Stomach (tissue), 9 donors: Measurements from ENCODE around the gene LORICRIN. TPM values are rescaled to one million over a fixed set of nuclear protein-coding genes. Genes with fewer than 3 reads are reported as not detected.
A peak's percentile ranks its signal among the peaks of the same experiment; 100 is the strongest.

Experiments
- DNase-seq, 2 donors: peaks; one replicate each; pipeline versions ENCODE4 v3.0.0 to v3.0.0-alpha.2; 2013 to 2019
- H3K27ac ChIP-seq, 5 donors: fragments of 200-600 bp in 4 of 5; sonication (generic) in 4 of 5; one replicate each; pipeline ENCODE4 v1.5.1; 2013 to 2019; ENCODE audit warnings: mild to moderate bottlenecking in 1 of 5, moderate library complexity in 1 of 5
- H3K27me3 ChIP-seq, 3 donors: fragments of 200-600 bp; sonication (generic); one replicate each; pipeline ENCODE4 v1.5.1; 2017 to 2019; ENCODE audit warnings: mixed run types in 1 of 3
- H3K36me3 ChIP-seq, 4 donors: fragments of 200-600 bp; sonication (generic); 1 replicate in 3 of 4; 2 replicates in 1 of 4; pipeline ENCODE4 v1.5.1; 2016 to 2019
- H3K4me1 ChIP-seq, 4 donors: fragments of 200-600 bp; sonication (generic); one replicate each; pipeline ENCODE4 v1.5.1; 2016 to 2019
- H3K4me3 ChIP-seq, 4 donors: fragments of 200-600 bp; sonication (generic) in 3 of 4; one replicate each; pipeline ENCODE4 v1.5.1; 2016 to 2019; ENCODE audit warnings: mild to moderate bottlenecking in 1 of 4
- H3K9me3 ChIP-seq, 4 donors: fragments of 200-600 bp; sonication (generic); one replicate each; pipeline ENCODE4 v1.5.1; 2016 to 2019
- EP300 ChIP-seq: sonication (generic); formaldehyde crosslinking; IDR thresholded peaks from one replicate; pipeline ENCODE4 v1.6.1; 2017; ENCODE audit warnings: antibody characterized with exemption
- POLR2A ChIP-seq, 4 donors: fragments of 450-650 bp; IDR thresholded peaks; one replicate each; pipeline ENCODE4 v1.6.1; 2016; ENCODE audit warnings: antibody characterized with exemption in 4 of 4, control low read depth in 2 of 4, mild to moderate bottlenecking in 1 of 4, moderate library complexity in 1 of 4
- POLR2AphosphoS5 ChIP-seq, 3 donors: sonication (generic); formaldehyde crosslinking; IDR thresholded peaks; one replicate each; pipeline ENCODE4 v1.6.1; 2016; ENCODE audit warnings: antibody characterized with exemption in 3 of 3
- WGBS, 5 donors: extraction: QIAGEN DNeasy Blood & Tissue Kit in 3 of 5; methylation state at CpG; one replicate each; pipeline versions ENCODE4 v1.1.5 to v1.1.7; 2013 to 2018; 5-methylcytosine and 5-hydroxymethylcytosine counted together
- intact Hi-C: fragments of 100-400 bp; cut with DNase I; formaldehyde crosslinking; loops from one replicate; pipeline ENCODE4 v1.15.1; 2023; ENCODE audit warnings: low total_unique reads
- polyA plus RNA-seq, 3 donors: library from polyadenylated mRNA; stranded (reverse); fragments of 200-250 nt; gene quantifications; one replicate each; pipeline ENCODE4 v1.2.3, GENCODE V29; 2013
- total RNA-seq, 5 donors: library from RNA; depleted of rRNA; stranded (reverse); fragments of >200 nt; gene quantifications; one replicate each; pipeline versions ENCODE4 v1.1.0 to v1.2.3, GENCODE V29; 2014 to 2016
- TF ChIP-seq, protein P1 (sequence below), 7 experiments: fragments of 450-650 bp in 4 of 7; fragments of 200-600 bp in 3 of 7; sonication (generic) in 3 of 7; IDR thresholded peaks; one replicate each; pipeline ENCODE4 v1.5.1; 2016 to 2019; ENCODE audit warnings: antibody characterized with exemption in 7 of 7, control low read depth in 2 of 7, mild to moderate bottlenecking in 1 of 7
- donor health status: healthy with polysubstance abuse.
- donor health status: Bipolar disorder and iron deficiency.
- donor health status: healthy.

Gene LORICRIN
- total and polyA plus RNA-seq, 8 donors = not detected

DNA sequence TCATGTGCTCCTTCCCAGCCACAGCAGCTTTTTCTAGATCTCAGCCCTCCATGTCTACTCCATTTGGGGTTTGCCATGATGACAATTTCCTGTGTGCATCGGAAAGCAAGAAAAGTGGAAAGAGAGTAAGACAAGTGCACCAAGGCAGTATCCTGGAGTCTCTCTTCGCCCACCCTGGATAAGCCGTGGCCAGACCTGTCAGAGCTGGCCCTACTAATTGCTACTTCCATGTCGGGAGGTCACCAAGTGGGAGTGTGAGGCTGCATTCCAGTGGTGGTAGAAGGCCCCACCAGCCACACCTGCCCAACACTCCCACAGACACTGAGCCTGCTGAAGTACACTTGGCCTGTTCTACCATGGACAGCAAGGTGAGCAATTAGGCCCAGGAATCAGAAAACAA lies 14.0 kb upstream of the LORICRIN start:
- 86 to 100% (median 90%) methylated on average over 2 to 4 of the region's 4 CpGs for WGBS, 5 donors
- intact Hi-C loops = no loop called here
- TF ChIP-seq, protein P1, sequence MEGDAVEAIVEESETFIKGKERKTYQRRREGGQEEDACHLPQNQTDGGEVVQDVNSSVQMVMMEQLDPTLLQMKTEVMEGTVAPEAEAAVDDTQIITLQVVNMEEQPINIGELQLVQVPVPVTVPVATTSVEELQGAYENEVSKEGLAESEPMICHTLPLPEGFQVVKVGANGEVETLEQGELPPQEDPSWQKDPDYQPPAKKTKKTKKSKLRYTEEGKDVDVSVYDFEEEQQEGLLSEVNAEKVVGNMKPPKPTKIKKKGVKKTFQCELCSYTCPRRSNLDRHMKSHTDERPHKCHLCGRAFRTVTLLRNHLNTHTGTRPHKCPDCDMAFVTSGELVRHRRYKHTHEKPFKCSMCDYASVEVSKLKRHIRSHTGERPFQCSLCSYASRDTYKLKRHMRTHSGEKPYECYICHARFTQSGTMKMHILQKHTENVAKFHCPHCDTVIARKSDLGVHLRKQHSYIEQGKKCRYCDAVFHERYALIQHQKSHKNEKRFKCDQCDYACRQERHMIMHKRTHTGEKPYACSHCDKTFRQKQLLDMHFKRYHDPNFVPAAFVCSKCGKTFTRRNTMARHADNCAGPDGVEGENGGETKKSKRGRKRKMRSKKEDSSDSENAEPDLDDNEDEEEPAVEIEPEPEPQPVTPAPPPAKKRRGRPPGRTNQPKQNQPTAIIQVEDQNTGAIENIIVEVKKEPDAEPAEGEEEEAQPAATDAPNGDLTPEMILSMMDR (IDR thresholded peaks at IDR 0.05) = no peak
- no peak for TF ChIP-seq POLR2A (IDR thresholded peaks at IDR 0.05)
- Histone ChIP-seq H3K4me3 (no peak overlapping the region), H3K27me3 (peaks cover 0 to 36% (median 0%) of the 10 kb centered on the region in 3 donors), H3K9me3 (no peaks in the 10 kb centered on the region), H3K36me3 (no peaks in the 10 kb centered on the region), H3K4me1 (no peaks in the 10 kb centered on the region), H3K27ac (no peak overlapping the region)
- DNase-seq = no peak

DNA sequence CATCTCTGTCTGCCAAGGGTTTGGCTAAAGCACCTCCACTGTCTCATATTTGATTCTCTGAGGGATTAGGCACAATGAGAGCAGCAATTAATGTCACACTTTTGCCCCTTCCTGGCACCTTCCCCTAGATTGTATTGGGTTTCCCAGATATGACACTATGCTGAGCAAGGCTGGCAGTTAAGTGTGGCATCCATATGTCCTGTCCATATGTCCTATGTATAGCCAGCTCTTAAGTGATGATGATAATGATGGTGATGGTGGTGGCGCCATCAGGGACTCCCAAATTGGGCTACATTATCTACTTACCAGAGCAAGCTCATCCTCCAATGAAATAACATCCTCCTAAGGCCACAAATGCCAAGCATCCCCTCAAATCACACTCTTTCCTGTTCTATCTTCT lies 13.5 kb upstream of the LORICRIN start:
- Histone ChIP-seq H3K36me3 (no peaks in the 10 kb centered on the region), H3K9me3 (no peaks in the 10 kb centered on the region), H3K27ac (no peak overlapping the region), H3K4me3 (no peak overlapping the region), H3K27me3 (peaks cover 0 to 42% (median 0%) of the 10 kb centered on the region in 3 donors), H3K4me1 (no peaks in the 10 kb centered on the region)
- TF ChIP-seq POLR2A (IDR thresholded peaks at IDR 0.05) = no peak
- no peak for TF ChIP-seq POLR2AphosphoS5 (IDR thresholded peaks at IDR 0.05)
- TF ChIP-seq, protein P1 (IDR thresholded peaks at IDR 0.05) = no peak
- no peak for TF ChIP-seq EP300
- intact Hi-C loops = no loop called here
- 67 to 91% (median 85%) methylated on average over 1 of the region's 1 CpG for WGBS, 5 donors
- DNase-seq = no peak

DNA sequence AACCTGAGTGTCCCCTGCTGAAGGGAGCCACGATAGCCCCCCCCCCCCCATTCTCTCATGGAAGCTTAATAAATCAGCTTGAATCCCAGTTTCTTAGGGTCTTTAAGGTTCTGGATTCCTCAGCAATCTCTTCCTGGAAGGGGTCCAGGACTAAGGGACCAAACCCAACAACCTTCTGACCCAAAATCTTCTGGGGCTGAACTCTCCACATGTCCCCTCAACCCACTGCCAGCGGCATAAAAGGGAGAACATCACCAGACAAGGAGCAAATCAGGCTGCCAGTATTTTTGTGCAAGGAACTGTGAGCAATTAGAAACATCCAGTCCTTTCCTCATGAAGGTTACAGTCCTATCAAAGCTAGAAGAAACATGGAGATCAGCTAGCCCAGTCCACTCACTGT lies 12.7 kb upstream of the LORICRIN start:
- H3K27me3 ChIP-seq = peaks cover 0 to 48% (median 0%) of the 10 kb centered on the region in 3 donors
- WGBS, 5 donors = 57 to 94% (median 81%) methylated on average over 2 of the region's 2 CpGs
- no peak for DNase-seq
- no peaks in the 10 kb centered on the region for H3K4me1 ChIP-seq
- TF ChIP-seq EP300 (no peak), POLR2A (IDR thresholded peaks at IDR 0.05) (no peak), POLR2AphosphoS5 (IDR thresholded peaks at IDR 0.05) (no peak)
- TF ChIP-seq, protein P1 (IDR thresholded peaks at IDR 0.05) = no peak
- no peaks in the 10 kb centered on the region for H3K9me3 ChIP-seq
- intact Hi-C loops = no loop called here
- H3K4me3 ChIP-seq = no peak overlapping the region
- no peak overlapping the region for H3K27ac ChIP-seq
- H3K36me3 ChIP-seq = no peaks in the 10 kb centered on the region

DNA sequence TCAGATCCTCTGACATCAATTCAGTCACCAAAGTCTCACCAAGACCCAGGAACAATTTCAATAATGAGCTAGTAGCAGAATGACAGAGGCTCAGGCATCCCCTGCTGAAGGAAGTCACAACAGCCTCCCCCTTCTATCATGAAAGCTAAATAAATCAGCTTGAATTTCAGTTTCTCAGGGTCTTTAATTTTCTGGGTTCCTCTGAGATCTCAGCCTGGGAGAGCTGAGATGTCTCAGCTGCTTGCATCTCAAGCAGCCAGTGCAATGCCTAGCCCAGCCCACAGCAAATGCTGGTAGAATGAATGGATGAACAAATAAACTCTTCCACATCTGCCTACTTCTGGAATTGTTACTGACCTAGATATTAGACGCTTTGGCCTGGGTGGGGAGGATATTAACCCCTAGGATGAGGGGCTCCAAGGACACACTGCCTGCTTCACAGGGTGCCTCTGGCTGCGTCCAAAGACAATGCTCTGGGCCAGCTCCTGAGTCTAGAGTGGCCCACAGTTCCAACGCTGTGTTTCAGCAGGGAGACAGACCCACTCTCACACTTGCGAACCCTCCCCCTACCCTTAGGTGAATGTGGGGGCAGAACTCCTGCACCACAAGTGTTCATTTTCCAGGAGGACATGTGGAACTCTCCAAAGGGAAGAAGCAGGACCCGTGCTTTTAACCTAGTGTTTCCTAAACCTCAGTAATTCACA lies 11.2 kb upstream of the LORICRIN start:
- no peak overlapping the region for H3K27ac ChIP-seq
- TF ChIP-seq, protein P1 (IDR thresholded peaks at IDR 0.05) = no peak
- TF ChIP-seq EP300 (no peak), POLR2A (IDR thresholded peaks at IDR 0.05) (no peak), POLR2AphosphoS5 (IDR thresholded peaks at IDR 0.05) (no peak)
- peaks cover 0 to 48% (median 0%) of the 10 kb centered on the region in 3 donors for H3K27me3 ChIP-seq
- intact Hi-C loops = no loop called here
- no peaks in the 10 kb centered on the region for H3K4me1 ChIP-seq
- no peaks in the 10 kb centered on the region for H3K36me3 ChIP-seq
- DNase-seq = peak in 1 of 2 donors; percentile 26
- no peak overlapping the region for H3K4me3 ChIP-seq
- H3K9me3 ChIP-seq = no peaks in the 10 kb centered on the region
- 56 to 67% (median 63%) methylated on average over 5 of the region's 5 CpGs for WGBS, 5 donors
